Neutrophil (primary cell): Measurements from ENCODE around the gene MRPS10.
"Not testable (repeated sequence)": the region's sequence is repeated elsewhere in the genome, so short reads cannot be mapped to it uniquely, and the experiment has no call there.

Experiments
- H3K27ac ChIP-seq: fragments of 200-600 bp; sonication (generic); 2 replicates; pipeline ENCODE4 v1.5.1; 2016; ENCODE audit warnings: mild to moderate bottlenecking, moderate library complexity
- H3K27me3 ChIP-seq: fragments of 200-600 bp; sonication (generic); 2 replicates; pipeline ENCODE4 v1.6.0; 2016; ENCODE audit warnings: mild to moderate bottlenecking
- H3K36me3 ChIP-seq: fragments of 200-600 bp; sonication (generic); 2 replicates; pipeline ENCODE4 v1.5.1; 2017
- H3K4me1 ChIP-seq, 2 experiments: fragments of 200-600 bp in 1 of 2; sonication (generic) in 1 of 2; 1 replicate in 1 of 2; 2 replicates in 1 of 2; pipeline versions ENCODE4 v1.5.1 to v1.6.1; 2013 to 2016; ENCODE audit warnings: low read depth in 1 of 2, low read length in 1 of 2, mild to moderate bottlenecking in 1 of 2, moderate library complexity in 1 of 2; ENCODE audit not compliant: control insufficient read depth in 1 of 2, insufficient read depth in 1 of 2
- H3K4me3 ChIP-seq, 2 experiments: fragments of 200-600 bp in 1 of 2; sonication (generic) in 1 of 2; 1 replicate in 1 of 2; 2 replicates in 1 of 2; pipeline ENCODE4 v1.5.1; 2013 to 2016; ENCODE audit warnings: low read depth in 1 of 2, low read length in 1 of 2, mild to moderate bottlenecking in 1 of 2, moderate library complexity in 1 of 2
- H3K9me3 ChIP-seq: fragments of 200-600 bp; sonication (generic); 2 replicates; pipeline ENCODE4 v1.5.1; 2016
- TF ChIP-seq, protein P1 (sequence below): fragments of 200-600 bp; sonication (generic); IDR thresholded peaks from 2 replicates; pipeline ENCODE4 v1.5.1; 2016; ENCODE audit warnings: antibody characterized with exemption

MRPS10 gene

GRCh38 chr6:42210551-42210950 is 7.1 kb downstream of the MRPS10 start:
- peaks cover 76% of the 10 kb centered on the region for H3K36me3 ChIP-seq
- H3K4me1 ChIP-seq: no peaks in the 10 kb centered on the region
- H3K27ac ChIP-seq: no peak overlapping the region
- TF ChIP-seq, protein P1, sequence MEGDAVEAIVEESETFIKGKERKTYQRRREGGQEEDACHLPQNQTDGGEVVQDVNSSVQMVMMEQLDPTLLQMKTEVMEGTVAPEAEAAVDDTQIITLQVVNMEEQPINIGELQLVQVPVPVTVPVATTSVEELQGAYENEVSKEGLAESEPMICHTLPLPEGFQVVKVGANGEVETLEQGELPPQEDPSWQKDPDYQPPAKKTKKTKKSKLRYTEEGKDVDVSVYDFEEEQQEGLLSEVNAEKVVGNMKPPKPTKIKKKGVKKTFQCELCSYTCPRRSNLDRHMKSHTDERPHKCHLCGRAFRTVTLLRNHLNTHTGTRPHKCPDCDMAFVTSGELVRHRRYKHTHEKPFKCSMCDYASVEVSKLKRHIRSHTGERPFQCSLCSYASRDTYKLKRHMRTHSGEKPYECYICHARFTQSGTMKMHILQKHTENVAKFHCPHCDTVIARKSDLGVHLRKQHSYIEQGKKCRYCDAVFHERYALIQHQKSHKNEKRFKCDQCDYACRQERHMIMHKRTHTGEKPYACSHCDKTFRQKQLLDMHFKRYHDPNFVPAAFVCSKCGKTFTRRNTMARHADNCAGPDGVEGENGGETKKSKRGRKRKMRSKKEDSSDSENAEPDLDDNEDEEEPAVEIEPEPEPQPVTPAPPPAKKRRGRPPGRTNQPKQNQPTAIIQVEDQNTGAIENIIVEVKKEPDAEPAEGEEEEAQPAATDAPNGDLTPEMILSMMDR: no peak
- H3K9me3 ChIP-seq: no peaks in the 10 kb centered on the region
- no peak overlapping the region for H3K4me3 ChIP-seq
- no peaks in the 10 kb centered on the region for H3K27me3 ChIP-seq

GRCh38 chr6:42207559-42207958 is 10.1 kb downstream of the MRPS10 start:
- H3K36me3 ChIP-seq: peaks cover 73% of the 10 kb centered on the region
- not testable (repeated sequence) for H3K4me3 ChIP-seq, H3K27ac ChIP-seq, H3K9me3 ChIP-seq, H3K27me3 ChIP-seq, H3K4me1 ChIP-seq

GRCh38 chr6:42204768-42205282 is 12.8 kb downstream of the MRPS10 start:
- Histone ChIP-seq H3K27ac (no peak overlapping the region), H3K4me1 (no peaks in the 10 kb centered on the region)

GRCh38 chr6:42203183-42203582 is 14.5 kb downstream of the MRPS10 start:
- TF ChIP-seq, protein P1: no peak
- Histone ChIP-seq H3K36me3 (peaks cover 32% of the 10 kb centered on the region), H3K4me3 (no peak overlapping the region)

More at GRCh38 chr6:42204768-42205282, 12.8 kb downstream of the MRPS10 start:
- H3K9me3 ChIP-seq: no peaks in the 10 kb centered on the region
- H3K36me3 ChIP-seq: peaks cover 49% of the 10 kb centered on the region
- H3K27me3 ChIP-seq: no peaks in the 10 kb centered on the region
- TF ChIP-seq, protein P1: no peak
- H3K4me3 ChIP-seq: no peak overlapping the region

DNA sequence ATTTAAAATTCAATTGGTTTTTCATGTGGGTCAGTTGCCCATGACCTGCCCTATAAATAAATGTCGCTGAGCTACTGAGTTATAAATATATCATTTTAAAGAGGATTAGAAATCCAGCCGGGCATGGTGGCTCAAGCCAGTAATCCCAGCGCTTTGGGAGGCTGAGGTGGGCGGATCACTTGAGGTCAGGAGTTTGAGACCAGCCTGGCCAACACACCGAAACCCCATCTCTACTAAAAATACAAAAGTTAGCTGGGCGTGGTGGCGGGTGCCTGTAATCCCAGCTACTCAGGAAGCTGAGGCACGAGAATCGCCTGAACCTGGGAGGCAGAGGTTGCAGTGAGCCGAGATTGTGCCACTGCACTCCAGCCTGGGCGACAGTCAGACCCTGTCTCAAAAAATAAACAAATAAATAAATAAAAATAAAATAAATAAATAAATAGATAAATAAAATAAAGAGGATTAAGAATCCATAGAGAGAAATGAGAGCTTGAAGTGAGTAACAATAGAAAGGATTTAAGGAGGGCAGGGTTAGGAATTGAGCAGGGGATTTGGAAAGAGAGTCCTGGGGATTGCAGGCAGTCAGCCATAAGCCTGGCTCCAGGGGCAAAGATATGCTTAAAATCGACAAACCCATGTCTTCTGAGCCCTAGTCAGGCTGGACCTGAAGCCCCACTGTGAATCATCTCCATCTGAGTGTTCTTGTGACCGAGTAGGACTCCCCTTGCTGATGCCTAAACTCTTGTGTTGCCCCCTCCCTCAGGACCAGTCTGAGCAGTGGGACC is 15.3 kb downstream of the MRPS10 start:
- H3K4me1 ChIP-seq, H3K9me3 ChIP-seq, H3K4me3 ChIP-seq, H3K27me3 ChIP-seq, H3K27ac ChIP-seq: not testable (repeated sequence)
- peaks cover 24% of the 10 kb centered on the region for H3K36me3 ChIP-seq

More at GRCh38 chr6:42203183-42203582, 14.5 kb downstream of the MRPS10 start:
- Histone ChIP-seq H3K4me1 (no peaks in the 10 kb centered on the region), H3K27me3 (no peaks in the 10 kb centered on the region), H3K9me3 (no peaks in the 10 kb centered on the region), H3K27ac (no peak overlapping the region)

DNA sequence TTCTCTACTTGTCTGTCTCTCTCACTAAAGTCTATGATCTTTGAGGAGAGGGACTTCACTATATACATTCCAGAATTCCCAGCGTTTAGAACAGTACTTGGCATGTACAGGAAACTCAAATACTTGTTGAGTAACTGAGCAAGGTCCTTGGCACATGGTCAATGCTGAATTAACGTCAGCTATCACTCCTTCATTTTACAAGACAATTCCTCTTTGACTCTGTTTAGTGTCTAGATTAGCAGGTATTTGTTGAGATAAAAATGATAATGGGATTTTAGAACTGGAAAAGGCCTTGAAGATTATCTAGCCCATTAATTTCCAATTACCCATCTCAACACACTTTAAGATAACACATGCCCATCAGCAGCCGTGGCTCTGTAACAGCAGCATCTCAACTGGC is 16.3 kb downstream of the MRPS10 start:
- H3K36me3 ChIP-seq: peaks cover 16% of the 10 kb centered on the region
- no peaks in the 10 kb centered on the region for H3K27me3 ChIP-seq
- H3K27ac ChIP-seq: no peak overlapping the region
- H3K9me3 ChIP-seq: no peaks in the 10 kb centered on the region
- TF ChIP-seq, protein P1: no peak
- H3K4me3 ChIP-seq: no peak overlapping the region
- no peaks in the 10 kb centered on the region for H3K4me1 ChIP-seq
